Skeletal muscle satellite cell (primary cell): ENCODE data around the gene CAMTA1.

Experiments
- H3K27me3 ChIP-seq: 2 replicates; pipeline ENCODE4 v1.7.0; 2013; ENCODE audit warnings: low read length; ENCODE audit not compliant: control insufficient read depth, insufficient read depth
- H3K36me3 ChIP-seq: 2 replicates; pipeline ENCODE4 v1.7.0; 2013; ENCODE audit warnings: mild to moderate bottlenecking, control low read depth, low read length; ENCODE audit not compliant: insufficient read depth
- H3K4me1 ChIP-seq: 2 replicates; pipeline ENCODE4 v1.7.0; 2013; ENCODE audit warnings: low read length; ENCODE audit not compliant: control insufficient read depth, insufficient read depth
- H3K4me2 ChIP-seq: 2 replicates; pipeline ENCODE4 v1.7.0; 2013; ENCODE audit warnings: mild to moderate bottlenecking, low read length
- H3K4me3 ChIP-seq: 2 replicates; pipeline ENCODE4 v1.7.0; 2013; ENCODE audit warnings: low read length
- H3K9ac ChIP-seq: 2 replicates; pipeline ENCODE4 v1.7.0; 2013; ENCODE audit warnings: mild to moderate bottlenecking, low read depth, low read length, moderate library complexity
- H3K9me3 ChIP-seq: replicated peaks from 2 replicates; pipeline ENCODE4 v1.7.0; 2013; ENCODE audit warnings: mild to moderate bottlenecking, control low read depth, low read length

Gene CAMTA1

GRCh38 chr1:7497107-7497637 lies 711.9 kb downstream of the CAMTA1 start:
- no peaks in the 10 kb centered on the region for H3K4me1 ChIP-seq
- no peaks in the 10 kb centered on the region for H3K36me3 ChIP-seq
- no peaks in the 10 kb centered on the region for H3K9me3 ChIP-seq
- no peak overlapping the region for H3K4me2 ChIP-seq
- peaks cover 4% of the 10 kb centered on the region for H3K27me3 ChIP-seq
- H3K9ac ChIP-seq, result no peak overlapping the region
- H3K4me3 ChIP-seq, result no peak overlapping the region

- peaks cover under 1% of the 10 kb centered on the region for H3K27me3 ChIP-seq
- H3K36me3 ChIP-seq, result no peaks in the 10 kb centered on the region
- no peaks in the 10 kb centered on the region for H3K4me1 ChIP-seq
- no peak overlapping the region for H3K4me3 ChIP-seq
- H3K9me3 ChIP-seq, result no peaks in the 10 kb centered on the region
- no peak overlapping the region for H3K4me2 ChIP-seq
- no peak overlapping the region for H3K9ac ChIP-seq
Observed at GRCh38 chr1:7500381-7501083, 715.3 kb downstream of the CAMTA1 start.

- Histone ChIP-seq H3K9ac (no peak overlapping the region), H3K4me1 (no peaks in the 10 kb centered on the region), H3K4me2 (no peak overlapping the region), H3K9me3 (no peaks in the 10 kb centered on the region), H3K27me3 (no peaks in the 10 kb centered on the region), H3K36me3 (no peaks in the 10 kb centered on the region), H3K4me3 (no peak overlapping the region)
Observed at GRCh38 chr1:7501084-7501491, 715.8 kb downstream of the CAMTA1 start.

GRCh38 chr1:7501723-7502603 lies 716.7 kb downstream of the CAMTA1 start:
- Histone ChIP-seq H3K4me2 (no peak overlapping the region), H3K27me3 (no peaks in the 10 kb centered on the region), H3K36me3 (no peaks in the 10 kb centered on the region), H3K9ac (no peak overlapping the region), H3K4me1 (no peaks in the 10 kb centered on the region), H3K9me3 (no peaks in the 10 kb centered on the region), H3K4me3 (no peak overlapping the region)

GRCh38 chr1:7503691-7504437 lies 718.6 kb downstream of the CAMTA1 start:
- Histone ChIP-seq H3K9ac (no peak overlapping the region), H3K36me3 (no peaks in the 10 kb centered on the region), H3K4me1 (no peaks in the 10 kb centered on the region), H3K27me3 (no peaks in the 10 kb centered on the region), H3K4me2 (no peak overlapping the region), H3K9me3 (no peaks in the 10 kb centered on the region), H3K4me3 (no peak overlapping the region)

- Histone ChIP-seq H3K27me3 (no peaks in the 10 kb centered on the region), H3K4me2 (no peak overlapping the region), H3K36me3 (no peaks in the 10 kb centered on the region), H3K4me1 (no peaks in the 10 kb centered on the region), H3K9me3 (no peaks in the 10 kb centered on the region), H3K9ac (no peak overlapping the region), H3K4me3 (no peak overlapping the region)
Observed at GRCh38 chr1:7504438-7504720, 719.1 kb downstream of the CAMTA1 start.

- Histone ChIP-seq H3K9ac (no peak overlapping the region), H3K27me3 (peaks cover 1% of the 10 kb centered on the region), H3K36me3 (no peaks in the 10 kb centered on the region), H3K4me1 (no peaks in the 10 kb centered on the region), H3K9me3 (no peaks in the 10 kb centered on the region), H3K4me2 (no peak overlapping the region), H3K4me3 (no peak overlapping the region)
Observed at GRCh38 chr1:7505094-7505770, 720.0 kb downstream of the CAMTA1 start.

- H3K27me3 ChIP-seq, result peaks cover 7% of the 10 kb centered on the region
- no peak overlapping the region for H3K4me2 ChIP-seq
- no peaks in the 10 kb centered on the region for H3K36me3 ChIP-seq
- no peaks in the 10 kb centered on the region for H3K9me3 ChIP-seq
- no peak overlapping the region for H3K4me3 ChIP-seq
- H3K9ac ChIP-seq, result no peak overlapping the region
- no peaks in the 10 kb centered on the region for H3K4me1 ChIP-seq
Observed at GRCh38 chr1:7505771-7506453, 720.7 kb downstream of the CAMTA1 start.

GRCh38 chr1:7506454-7507284 lies 721.4 kb downstream of the CAMTA1 start:
- no peaks in the 10 kb centered on the region for H3K9me3 ChIP-seq
- peaks cover 7% of the 10 kb centered on the region for H3K27me3 ChIP-seq
- no peaks in the 10 kb centered on the region for H3K36me3 ChIP-seq
- no peaks in the 10 kb centered on the region for H3K4me1 ChIP-seq
- no peak overlapping the region for H3K4me2 ChIP-seq
- H3K9ac ChIP-seq, result no peak overlapping the region
- H3K4me3 ChIP-seq, result no peak overlapping the region

- Histone ChIP-seq H3K27me3 (peaks cover 7% of the 10 kb centered on the region), H3K4me1 (no peaks in the 10 kb centered on the region), H3K36me3 (no peaks in the 10 kb centered on the region), H3K9me3 (no peaks in the 10 kb centered on the region), H3K9ac (no peak overlapping the region), H3K4me3 (no peak overlapping the region), H3K4me2 (no peak overlapping the region)
Observed at GRCh38 chr1:7507285-7508019, 722.2 kb downstream of the CAMTA1 start.
